Upper lobe of left lung (tissue), 6 donors: Measurements from ENCODE around the gene GATAD1. TPM values are rescaled to one million over a fixed set of nuclear protein-coding genes. Genes with fewer than 3 reads are reported as not detected.

ENCODE experiments used
- ATAC-seq, 2 donors: fragments of 200-7000 bp; cut with Tn5 transposase; one replicate each; pipeline ENCODE4 v1.9.1; 2022; ENCODE audit warnings: mild to moderate bottlenecking in 2 of 2, moderate library complexity in 2 of 2; ENCODE audit not compliant: low FRiP score in 2 of 2
- DNase-seq, 2 donors: peaks; one replicate each; pipeline ENCODE4 v3.0.0-alpha.2; 2019 to 2020
- H3K27ac ChIP-seq, 4 donors: fragments of 200-600 bp; sonication (generic); one replicate each; pipeline ENCODE4 v1.5.1; 2016 to 2019
- H3K27me3 ChIP-seq, 4 donors: fragments of 200-600 bp; sonication (generic); one replicate each; pipeline ENCODE4 v1.5.1; 2017 to 2019
- H3K36me3 ChIP-seq, 4 donors: fragments of 200-600 bp; sonication (generic); one replicate each; pipeline ENCODE4 v1.5.1; 2016 to 2019
- H3K4me1 ChIP-seq, 4 donors: fragments of 200-600 bp; sonication (generic); one replicate each; pipeline ENCODE4 v1.5.1; 2018 to 2019
- H3K4me3 ChIP-seq, 4 donors: fragments of 200-600 bp; sonication (generic); one replicate each; pipeline ENCODE4 v1.5.1; 2017 to 2019; ENCODE audit warnings: mild to moderate bottlenecking in 2 of 4, moderate library complexity in 1 of 4
- H3K9me3 ChIP-seq, 4 donors: fragments of 200-600 bp; sonication (generic); one replicate each; pipeline ENCODE4 v1.5.1; 2018 to 2019
- CTCF ChIP-seq, 6 experiments: fragments of 450-650 bp in 4 of 6; fragments of 200-600 bp in 2 of 6; sonication (generic) in 2 of 6; IDR thresholded peaks; one replicate each; pipeline ENCODE4 v1.5.1; 2016 to 2019; ENCODE audit warnings: antibody characterized with exemption in 6 of 6
- EP300 ChIP-seq, 4 donors: sonication (generic); formaldehyde crosslinking; IDR thresholded peaks; one replicate each; pipeline ENCODE4 v1.5.1; 2017; ENCODE audit warnings: antibody characterized with exemption in 4 of 4, control low read depth in 2 of 4
- POLR2A ChIP-seq, 4 donors: fragments of 450-650 bp; IDR thresholded peaks; one replicate each; pipeline ENCODE4 v1.5.1; 2016 to 2017; ENCODE audit warnings: antibody characterized with exemption in 4 of 4, mild to moderate bottlenecking in 2 of 4
- POLR2AphosphoS5 ChIP-seq, 2 donors: sonication (generic); formaldehyde crosslinking; IDR thresholded peaks; one replicate each; pipeline ENCODE4 v1.5.1; 2017; ENCODE audit warnings: antibody characterized with exemption in 2 of 2
- WGBS, 2 donors: methylation state at CpG; one replicate each; pipeline ENCODE4 v1.1.5; 2017 to 2018; 5-methylcytosine and 5-hydroxymethylcytosine counted together
- total RNA-seq, 6 donors: library from RNA; depleted of rRNA in 4 of 6; stranded (reverse); fragments of >200 nt in 4 of 6; gene quantifications; one replicate each; pipeline versions ENCODE4 v1.1.0 to v1.2.1, GENCODE V29; 2016 to 2021
- donor health status: DM: no; HTN: no; CAD: no; lungs with moderate emphysema.
- donor health status: DM: no; HTN: yes; CAD: no; lungs with severe emphysema.

The GATAD1 gene
- total RNA-seq, 6 donors from 2014 or later, result 21.4 to 66.6 (median 39.5) TPM

- no peak for ATAC-seq
- H3K9me3 ChIP-seq, result no peaks in the 10 kb centered on the region
- DNase-seq, result no peak
- H3K4me3 ChIP-seq, result no peak overlapping the region
- 72 to 82% methylated on average over 2 of the region's 2 CpGs for WGBS, 2 donors
- TF ChIP-seq POLR2A (IDR thresholded peaks at IDR 0.05), result no peak
- no peak for TF ChIP-seq POLR2AphosphoS5 (IDR thresholded peaks at IDR 0.05)
- TF ChIP-seq CTCF (IDR thresholded peaks at IDR 0.05), result no peak
- TF ChIP-seq EP300 (IDR thresholded peaks at IDR 0.05), result no peak
- peaks cover 9 to 58% (median 15%) of the 10 kb centered on the region in 4 donors for H3K36me3 ChIP-seq
- no peak overlapping the region for H3K27ac ChIP-seq
- H3K27me3 ChIP-seq, result no peaks in the 10 kb centered on the region
- H3K4me1 ChIP-seq, result no peaks in the 10 kb centered on the region
Measured at GRCh38 chr7:92485974-92486373, 38.7 kb downstream of the GATAD1 start.

- no peaks in the 10 kb centered on the region for H3K27me3 ChIP-seq
- ATAC-seq, result no peak
- DNase-seq, result no peak
- H3K9me3 ChIP-seq, result no peaks in the 10 kb centered on the region
- no peak overlapping the region for H3K27ac ChIP-seq
- no peak for TF ChIP-seq POLR2AphosphoS5 (IDR thresholded peaks at IDR 0.05)
- TF ChIP-seq CTCF (IDR thresholded peaks at IDR 0.05), result no peak
- TF ChIP-seq POLR2A (IDR thresholded peaks at IDR 0.05), result no peak
- TF ChIP-seq EP300 (IDR thresholded peaks at IDR 0.05), result no peak
- peaks cover 16 to 76% (median 26%) of the 10 kb centered on the region in 4 donors for H3K36me3 ChIP-seq
- no peaks in the 10 kb centered on the region for H3K4me1 ChIP-seq
- H3K4me3 ChIP-seq, result no peak overlapping the region
Measured at GRCh38 chr7:92487804-92488203, 40.5 kb downstream of the GATAD1 start.

- peaks cover 16 to 93% (median 33%) of the 10 kb centered on the region in 4 donors for H3K36me3 ChIP-seq
Measured at GRCh38 chr7:92489634-92490033, 42.4 kb downstream of the GATAD1 start.

GRCh38 chr7:92496876-92497275 lies 49.6 kb downstream of the GATAD1 start:
- Histone ChIP-seq H3K4me1 (no peaks in the 10 kb centered on the region), H3K36me3 (peaks cover 5 to 89% (median 38%) of the 10 kb centered on the region in 4 donors), H3K27me3 (no peaks in the 10 kb centered on the region), H3K4me3 (no peak overlapping the region), H3K9me3 (no peaks in the 10 kb centered on the region), H3K27ac (no peak overlapping the region)
- DNase-seq, result no peak
- no peak for ATAC-seq
- WGBS, 2 donors, result 90 to 93% methylated on average over 2 of the region's 2 CpGs
- TF ChIP-seq POLR2A (IDR thresholded peaks at IDR 0.05) (no peak), EP300 (IDR thresholded peaks at IDR 0.05) (no peak), POLR2AphosphoS5 (IDR thresholded peaks at IDR 0.05) (no peak), CTCF (IDR thresholded peaks at IDR 0.05) (no peak)

More at GRCh38 chr7:92489634-92490033, 42.4 kb downstream of the GATAD1 start:
- no peak for TF ChIP-seq POLR2AphosphoS5 (IDR thresholded peaks at IDR 0.05)
- no peak for TF ChIP-seq CTCF (IDR thresholded peaks at IDR 0.05)
- TF ChIP-seq EP300 (IDR thresholded peaks at IDR 0.05), result no peak
- no peak for TF ChIP-seq POLR2A (IDR thresholded peaks at IDR 0.05)
- 93 to 100% methylated on average over 1 of the region's 1 CpG for WGBS, 2 donors
- no peaks in the 10 kb centered on the region for H3K4me1 ChIP-seq
- H3K9me3 ChIP-seq, result no peaks in the 10 kb centered on the region
- H3K4me3 ChIP-seq, result no peak overlapping the region
- ATAC-seq (no peak), DNase-seq (no peak)
- no peak overlapping the region for H3K27ac ChIP-seq
- H3K27me3 ChIP-seq, result no peaks in the 10 kb centered on the region

GRCh38 chr7:92498557-92498956 lies 51.3 kb downstream of the GATAD1 start:
- 95 to 96% methylated on average over 2 of the region's 2 CpGs for WGBS, 2 donors
- H3K4me1 ChIP-seq, result no peaks in the 10 kb centered on the region
- no peaks in the 10 kb centered on the region for H3K27me3 ChIP-seq
- H3K4me3 ChIP-seq, result no peak overlapping the region
- no peak for DNase-seq
- no peak for ATAC-seq
- no peak overlapping the region for H3K27ac ChIP-seq
- peaks cover 0 to 87% (median 32%) of the 10 kb centered on the region in 4 donors for H3K36me3 ChIP-seq
- no peaks in the 10 kb centered on the region for H3K9me3 ChIP-seq
- no peak for TF ChIP-seq POLR2AphosphoS5 (IDR thresholded peaks at IDR 0.05)
